Measurements from ENCODE around the gene WWOX.

GRCh38 chr16:79008869-79009179 lies 909.4 kb downstream of the WWOX start:
- no peak for TF ChIP-seq POLR2A (IDR thresholded peaks at IDR 0.05; ENCODE audit: low read length)
- no peak for TF ChIP-seq GATA1 (IDR thresholded peaks at IDR 0.05; ENCODE audit: low read depth, low read length)
